GM12892 (cell line): Measurements from ENCODE around the gene SOX15.

Source experiments
- POLR2A ChIP-seq: IDR thresholded peaks from 2 replicates; pipeline ENCODE4 v1.6.1; 2011; ENCODE audit warnings: low read depth, low read length, control low read depth
- POLR2AphosphoS5 ChIP-seq: IDR thresholded peaks from 2 replicates; pipeline ENCODE4 v1.6.1; 2011; ENCODE audit warnings: low read depth, low read length, control low read depth
- TAF1 ChIP-seq: IDR thresholded peaks from 2 replicates; pipeline ENCODE4 v1.6.1; 2011; ENCODE audit warnings: low read depth, mild to moderate bottlenecking, control low read depth, low read length, borderline replicate concordance

DNA sequence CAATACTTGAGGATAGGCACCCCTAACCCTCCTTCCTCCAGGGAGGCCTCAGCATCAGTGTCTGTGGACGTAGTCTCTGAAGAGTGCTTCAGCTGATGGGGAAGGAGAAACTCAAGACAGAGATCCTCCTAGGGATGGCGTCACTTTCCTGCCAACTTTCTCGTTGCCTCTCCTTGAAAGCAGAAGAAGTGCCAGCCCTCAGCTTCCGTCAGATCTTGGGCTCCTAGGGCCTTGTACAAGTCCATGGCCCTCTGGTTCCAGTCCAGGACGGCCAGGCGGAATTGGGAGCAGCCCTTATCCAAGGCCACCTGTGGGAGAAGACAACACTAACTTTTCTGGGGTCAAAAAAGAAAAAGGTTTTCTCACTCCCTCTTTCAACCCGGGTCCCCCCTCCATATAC lies 36.4 kb upstream of the SOX15 start:
- no peak for TF ChIP-seq TAF1
- no peak for TF ChIP-seq POLR2AphosphoS5
- no peak for TF ChIP-seq POLR2A
